Esophagus muscularis mucosa (tissue), 4 donors: Measurements from ENCODE around the gene PCIF1.

ENCODE experiments used
- EP300 ChIP-seq: sonication (generic); formaldehyde crosslinking; IDR thresholded peaks from one replicate; pipeline ENCODE4 v1.6.1; 2017; ENCODE audit warnings: antibody characterized with exemption
- POLR2A ChIP-seq: fragments of 450-650 bp; IDR thresholded peaks from one replicate; pipeline ENCODE4 v1.6.1; 2017; ENCODE audit warnings: antibody characterized with exemption, moderate library complexity, mild to moderate bottlenecking, low read depth
- POLR2AphosphoS5 ChIP-seq, 2 donors: sonication (generic); formaldehyde crosslinking; IDR thresholded peaks; one replicate each; pipeline ENCODE4 v1.6.1; 2017; ENCODE audit warnings: antibody characterized with exemption in 2 of 2
- TF ChIP-seq, protein P1 (sequence below), 3 experiments: fragments of 200-600 bp in 2 of 3; fragments of 450-650 bp in 1 of 3; sonication (generic) in 2 of 3; IDR thresholded peaks; one replicate each; pipeline ENCODE4 v1.5.1; 2017 to 2019; ENCODE audit warnings: antibody characterized with exemption in 3 of 3, mild to moderate bottlenecking in 2 of 3, moderate library complexity in 1 of 3

DNA sequence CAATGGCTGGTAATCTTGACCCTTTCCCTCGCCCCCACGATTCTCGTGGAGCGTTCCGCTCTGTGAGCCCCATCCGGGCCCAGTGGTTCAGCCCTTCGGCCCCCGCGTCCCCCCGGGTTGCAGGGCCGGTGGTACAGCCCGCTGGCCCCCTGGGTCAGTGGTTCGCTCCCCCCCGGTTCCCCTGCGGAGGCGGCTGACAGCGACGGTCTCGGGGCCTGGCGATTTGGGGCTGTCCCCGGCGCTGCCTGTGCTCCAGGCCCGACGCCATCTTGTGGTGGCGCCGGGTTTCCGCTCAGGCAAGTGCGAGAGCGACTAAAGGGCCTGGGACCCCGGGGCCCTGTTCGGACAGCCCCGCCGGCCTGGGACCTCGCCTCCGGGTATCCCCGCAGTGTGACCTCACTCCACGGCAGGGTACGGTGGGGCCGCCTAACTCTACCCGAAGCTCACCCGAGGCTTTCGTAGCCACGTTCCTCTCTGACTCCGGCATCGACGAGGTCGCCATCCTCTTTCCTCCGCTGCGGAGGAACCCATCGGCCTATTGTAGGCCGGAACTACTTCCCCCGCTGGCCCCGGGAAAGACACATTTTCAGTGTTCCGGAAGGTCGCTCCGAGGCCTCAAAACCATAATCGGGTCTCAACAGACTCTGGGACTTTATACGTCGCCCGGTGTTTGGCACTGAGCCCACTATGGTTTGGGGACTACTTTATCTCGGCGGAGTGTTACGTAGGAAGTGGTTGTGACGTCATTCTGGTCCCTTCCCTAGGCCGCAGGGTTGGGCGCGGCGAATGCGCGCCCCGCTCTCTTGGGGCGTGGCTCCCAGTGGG lies 37.4 kb downstream of the PCIF1 start, which contains the start of gene ZNF335:
- TF ChIP-seq POLR2A = peak; percentile 71
- TF ChIP-seq, protein P1, sequence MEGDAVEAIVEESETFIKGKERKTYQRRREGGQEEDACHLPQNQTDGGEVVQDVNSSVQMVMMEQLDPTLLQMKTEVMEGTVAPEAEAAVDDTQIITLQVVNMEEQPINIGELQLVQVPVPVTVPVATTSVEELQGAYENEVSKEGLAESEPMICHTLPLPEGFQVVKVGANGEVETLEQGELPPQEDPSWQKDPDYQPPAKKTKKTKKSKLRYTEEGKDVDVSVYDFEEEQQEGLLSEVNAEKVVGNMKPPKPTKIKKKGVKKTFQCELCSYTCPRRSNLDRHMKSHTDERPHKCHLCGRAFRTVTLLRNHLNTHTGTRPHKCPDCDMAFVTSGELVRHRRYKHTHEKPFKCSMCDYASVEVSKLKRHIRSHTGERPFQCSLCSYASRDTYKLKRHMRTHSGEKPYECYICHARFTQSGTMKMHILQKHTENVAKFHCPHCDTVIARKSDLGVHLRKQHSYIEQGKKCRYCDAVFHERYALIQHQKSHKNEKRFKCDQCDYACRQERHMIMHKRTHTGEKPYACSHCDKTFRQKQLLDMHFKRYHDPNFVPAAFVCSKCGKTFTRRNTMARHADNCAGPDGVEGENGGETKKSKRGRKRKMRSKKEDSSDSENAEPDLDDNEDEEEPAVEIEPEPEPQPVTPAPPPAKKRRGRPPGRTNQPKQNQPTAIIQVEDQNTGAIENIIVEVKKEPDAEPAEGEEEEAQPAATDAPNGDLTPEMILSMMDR (IDR thresholded peaks at IDR 0.05) = peak; percentile 41 to 49 (median 44)
- TF ChIP-seq EP300 = no peak
- peak; percentile 75 to 89 for TF ChIP-seq POLR2AphosphoS5 (IDR thresholded peaks at IDR 0.05)
